ENCODE measurements around the gene FBXO8. TPM values are rescaled to one million over a fixed set of nuclear protein-coding genes. Genes with fewer than 3 reads are reported as not detected.
"Not testable (repeated sequence)": the region's sequence is repeated elsewhere in the genome, so short reads cannot be mapped to it uniquely, and the experiment has no call there.

FBXO8 gene
- total RNA-seq, 3 donors from 2014 or later (not counting 1 experiment from before 2014, with no cell fraction given) = 12.3 to 15.2 (median 14.8) TPM

DNA sequence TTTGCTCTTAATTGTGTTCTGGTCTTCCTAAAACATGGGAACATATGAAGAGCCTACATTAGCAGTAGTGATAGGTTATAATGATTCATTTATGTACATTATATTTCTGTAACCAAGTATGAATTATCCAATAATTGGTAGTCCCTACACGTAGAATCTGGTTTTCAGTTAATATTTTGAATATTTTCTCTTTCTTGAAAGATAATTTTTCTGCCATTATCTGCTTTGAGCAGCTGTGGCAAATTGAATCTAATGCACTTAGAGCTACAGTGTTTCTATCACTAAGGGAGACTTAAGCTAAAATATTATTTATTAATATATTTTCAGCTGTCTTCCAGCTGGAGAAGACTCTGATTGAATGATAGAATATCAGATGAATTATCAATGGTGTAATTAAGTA, 21.2 kb upstream of the FBXO8 start:
- intact Hi-C loops (cut with micrococcal nuclease) = no loop called here
- no peak for DNase-seq

DNA sequence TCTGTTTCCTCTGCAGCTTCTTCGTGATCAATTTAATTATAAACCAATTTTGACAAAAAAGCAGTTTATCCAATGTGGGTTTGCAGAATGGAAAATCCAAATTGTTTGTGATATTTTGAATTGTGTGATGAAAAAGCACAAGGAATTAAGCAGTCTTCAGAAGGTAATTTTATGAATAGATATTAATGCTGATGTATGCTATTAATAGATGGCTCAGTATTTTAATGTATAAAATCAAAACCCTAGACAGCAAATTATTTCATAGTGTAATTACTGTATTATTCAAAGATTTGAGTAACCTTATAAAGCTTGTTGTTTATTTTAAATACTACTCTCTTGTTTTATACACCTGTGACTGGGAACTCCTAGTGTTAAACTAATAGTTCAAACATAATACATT, 20.2 kb upstream of the FBXO8 start:
- no peaks in the 10 kb centered on the region for H3K9me3 Mint-ChIP-seq
- no peak overlapping the region for H3K27ac ChIP-seq (ENCODE audit: low read length)
- TF ChIP-seq, protein P1, sequence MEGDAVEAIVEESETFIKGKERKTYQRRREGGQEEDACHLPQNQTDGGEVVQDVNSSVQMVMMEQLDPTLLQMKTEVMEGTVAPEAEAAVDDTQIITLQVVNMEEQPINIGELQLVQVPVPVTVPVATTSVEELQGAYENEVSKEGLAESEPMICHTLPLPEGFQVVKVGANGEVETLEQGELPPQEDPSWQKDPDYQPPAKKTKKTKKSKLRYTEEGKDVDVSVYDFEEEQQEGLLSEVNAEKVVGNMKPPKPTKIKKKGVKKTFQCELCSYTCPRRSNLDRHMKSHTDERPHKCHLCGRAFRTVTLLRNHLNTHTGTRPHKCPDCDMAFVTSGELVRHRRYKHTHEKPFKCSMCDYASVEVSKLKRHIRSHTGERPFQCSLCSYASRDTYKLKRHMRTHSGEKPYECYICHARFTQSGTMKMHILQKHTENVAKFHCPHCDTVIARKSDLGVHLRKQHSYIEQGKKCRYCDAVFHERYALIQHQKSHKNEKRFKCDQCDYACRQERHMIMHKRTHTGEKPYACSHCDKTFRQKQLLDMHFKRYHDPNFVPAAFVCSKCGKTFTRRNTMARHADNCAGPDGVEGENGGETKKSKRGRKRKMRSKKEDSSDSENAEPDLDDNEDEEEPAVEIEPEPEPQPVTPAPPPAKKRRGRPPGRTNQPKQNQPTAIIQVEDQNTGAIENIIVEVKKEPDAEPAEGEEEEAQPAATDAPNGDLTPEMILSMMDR (IDR thresholded peaks at IDR 0.05) = no peak
- ATAC-seq (no peak), DNase-seq (no peak)
- no peak overlapping the region for H3K27ac Mint-ChIP-seq
- no peak overlapping the region for H3K4me3 Mint-ChIP-seq
- H3K36me3 ChIP-seq (ENCODE audit: control insufficient read depth, insufficient read depth, low read length) = peaks cover 32% of the 10 kb centered on the region
- no peak overlapping the region for H3K4me3 ChIP-seq (ENCODE audit: low read length)
- intact Hi-C loops (cut with micrococcal nuclease) = no loop called here
- peaks cover 11% of the 10 kb centered on the region for H3K36me3 Mint-ChIP-seq
- H3K4me1 Mint-ChIP-seq = no peaks in the 10 kb centered on the region
- H3K4me1 ChIP-seq (ENCODE audit: control insufficient read depth, insufficient read depth, low read length) = no peaks in the 10 kb centered on the region
- H3K27me3 Mint-ChIP-seq (ENCODE audit: low read depth in 2 of 2) = no peaks in the 10 kb centered on the region
- H3K9me3 ChIP-seq (ENCODE audit: control insufficient read depth, insufficient read depth, low read length) = no peaks in the 10 kb centered on the region
- H3K27me3 ChIP-seq (ENCODE audit: control insufficient read depth, insufficient read depth, low read length) = no peaks in the 10 kb centered on the region
- WGBS (ENCODE audit: insufficient coverage) = no CpG with 5 or more reads among the region's 1 CpG

More for the DNA sequence above, 21.2 kb upstream of the FBXO8 start:
- no CpG with 5 or more reads among the region's 1 CpG for WGBS (ENCODE audit: insufficient coverage)
- no peak for ATAC-seq
- Histone ChIP-seq H3K4me1 (ENCODE audit: control insufficient read depth, insufficient read depth, low read length) (no peaks in the 10 kb centered on the region), H3K27me3 (ENCODE audit: control insufficient read depth, insufficient read depth, low read length) (no peaks in the 10 kb centered on the region), H3K4me3 (ENCODE audit: low read length) (no peak overlapping the region), H3K36me3 (ENCODE audit: control insufficient read depth, insufficient read depth, low read length) (peaks cover 29% of the 10 kb centered on the region), H3K9me3 (ENCODE audit: control insufficient read depth, insufficient read depth, low read length) (no peaks in the 10 kb centered on the region), H3K27ac (ENCODE audit: low read length) (no peak overlapping the region)
- Mint-ChIP-seq H3K9me3 (no peaks in the 10 kb centered on the region), H3K4me3 (no peak overlapping the region), H3K4me1 (no peaks in the 10 kb centered on the region), H3K36me3 (peaks cover 11% of the 10 kb centered on the region), H3K27ac (no peak overlapping the region), H3K27me3 (ENCODE audit: low read depth in 2 of 2) (no peaks in the 10 kb centered on the region)
- TF ChIP-seq, protein P1 (IDR thresholded peaks at IDR 0.05) = no peak

GRCh38 chr4:174295142-174295541, 11.7 kb upstream of the FBXO8 start:
- H3K27ac Mint-ChIP-seq; H3K4me3 ChIP-seq (ENCODE audit: low read length); H3K9me3 ChIP-seq (ENCODE audit: control insufficient read depth, insufficient read depth, low read length); H3K4me3 Mint-ChIP-seq; H3K36me3 ChIP-seq (ENCODE audit: control insufficient read depth, insufficient read depth, low read length); H3K4me1 ChIP-seq (ENCODE audit: control insufficient read depth, insufficient read depth, low read length); H3K9me3 Mint-ChIP-seq; H3K27me3 Mint-ChIP-seq (ENCODE audit: low read depth in 2 of 2); H3K27me3 ChIP-seq (ENCODE audit: control insufficient read depth, insufficient read depth, low read length); DNase-seq; H3K27ac ChIP-seq (ENCODE audit: low read length); intact Hi-C loops (cut with micrococcal nuclease); ATAC-seq: not testable (repeated sequence)
- WGBS (ENCODE audit: insufficient coverage) = 95% methylated on average over 8 of the region's 27 CpGs
- Mint-ChIP-seq H3K4me1 (peaks cover 11 to 14% of the 10 kb centered on the region in 2 donors), H3K36me3 (peaks cover 12% of the 10 kb centered on the region)

DNA sequence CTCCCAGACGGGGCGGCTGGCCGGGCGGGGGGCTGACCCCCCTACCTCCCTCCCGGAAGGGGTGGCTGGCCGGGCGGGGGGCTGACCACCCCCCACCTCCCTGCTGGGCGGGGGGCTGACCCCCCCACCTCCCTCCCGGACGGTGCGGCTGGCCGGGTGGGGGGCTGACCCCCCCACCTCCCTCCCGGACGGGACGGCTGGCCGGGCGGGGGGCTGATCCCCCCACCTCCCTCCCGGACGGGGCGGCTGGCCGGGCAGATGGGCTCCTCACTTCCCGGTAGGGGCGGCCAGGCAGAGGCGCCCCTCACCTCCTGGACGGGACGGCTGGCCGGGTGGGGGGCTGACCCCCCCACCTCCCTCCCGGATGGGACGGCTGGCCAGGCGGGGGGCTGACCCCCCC, 11.2 kb upstream of the FBXO8 start:
- H3K27ac Mint-ChIP-seq; ATAC-seq; H3K4me3 Mint-ChIP-seq; H3K27ac ChIP-seq (ENCODE audit: low read length); H3K27me3 Mint-ChIP-seq (ENCODE audit: low read depth in 2 of 2); H3K9me3 ChIP-seq (ENCODE audit: control insufficient read depth, insufficient read depth, low read length); H3K4me3 ChIP-seq (ENCODE audit: low read length); H3K4me1 ChIP-seq (ENCODE audit: control insufficient read depth, insufficient read depth, low read length); H3K36me3 ChIP-seq (ENCODE audit: control insufficient read depth, insufficient read depth, low read length); H3K9me3 Mint-ChIP-seq; H3K27me3 ChIP-seq (ENCODE audit: control insufficient read depth, insufficient read depth, low read length); intact Hi-C loops (cut with micrococcal nuclease); DNase-seq: not testable (repeated sequence)
- H3K4me1 Mint-ChIP-seq = peaks cover 11 to 14% of the 10 kb centered on the region in 2 donors
- WGBS (ENCODE audit: insufficient coverage) = over 99% methylated on average over 15 of the region's 30 CpGs
- H3K36me3 Mint-ChIP-seq = peaks cover 12% of the 10 kb centered on the region

Data from natural killer cell (primary cell).